ENCODE measurements around the gene B3GALT6.

DNA sequence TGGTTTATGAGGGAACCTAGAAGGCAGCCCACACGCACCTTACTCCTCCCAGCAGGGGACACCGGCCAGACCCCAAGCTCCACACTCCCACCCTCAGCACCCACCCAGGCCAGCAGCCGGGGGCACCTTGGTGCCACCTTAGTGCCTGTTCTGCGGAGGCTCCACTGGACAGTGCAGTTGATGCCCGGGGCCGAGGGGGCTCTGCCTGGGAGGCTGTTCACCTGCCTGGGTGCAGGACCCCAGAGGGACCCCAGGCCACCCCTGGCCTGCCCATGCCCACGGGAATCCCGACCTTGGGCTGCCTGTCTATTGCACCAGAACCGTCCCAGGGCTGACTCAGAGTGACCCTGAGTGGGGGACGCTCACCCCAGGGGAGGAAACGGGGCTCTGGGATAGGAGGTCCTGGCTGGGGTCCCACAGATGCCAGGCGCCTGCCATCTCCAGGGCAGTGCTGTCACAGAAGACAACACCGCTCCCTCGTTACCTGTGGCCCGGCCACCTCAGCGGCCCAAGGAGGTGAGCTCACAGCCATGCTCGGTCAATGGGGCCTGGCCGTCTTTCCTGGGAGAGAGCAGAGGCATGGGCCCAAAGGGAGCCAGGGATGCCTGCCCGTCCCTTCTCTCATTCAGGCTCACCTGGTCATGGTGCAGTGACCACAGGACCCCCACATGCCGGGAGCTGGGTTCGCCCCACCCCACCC, 48.9 kb downstream of the B3GALT6 start:
- TF ChIP-seq ZFP3 (tag by site-specific recombination; IDR thresholded peaks at IDR 0.05; ENCODE audit: low read depth) (no peak), ZNF140 (tag by site-specific recombination; IDR thresholded peaks at IDR 0.05) (no peak), TRIM28 (IDR thresholded peaks at IDR 0.05; ENCODE audit: borderline replicate concordance, low read length) (no peak), ZNF121 (tag by site-specific recombination; IDR thresholded peaks at IDR 0.05) (no peak), ZNF274 (IDR thresholded peaks at IDR 0.05; ENCODE audit: low read length) (no peak), ZNF274 (tag by site-specific recombination; IDR thresholded peaks at IDR 0.05; ENCODE audit: borderline replicate concordance) (no peak)
- TF ChIP-seq, protein P1, sequence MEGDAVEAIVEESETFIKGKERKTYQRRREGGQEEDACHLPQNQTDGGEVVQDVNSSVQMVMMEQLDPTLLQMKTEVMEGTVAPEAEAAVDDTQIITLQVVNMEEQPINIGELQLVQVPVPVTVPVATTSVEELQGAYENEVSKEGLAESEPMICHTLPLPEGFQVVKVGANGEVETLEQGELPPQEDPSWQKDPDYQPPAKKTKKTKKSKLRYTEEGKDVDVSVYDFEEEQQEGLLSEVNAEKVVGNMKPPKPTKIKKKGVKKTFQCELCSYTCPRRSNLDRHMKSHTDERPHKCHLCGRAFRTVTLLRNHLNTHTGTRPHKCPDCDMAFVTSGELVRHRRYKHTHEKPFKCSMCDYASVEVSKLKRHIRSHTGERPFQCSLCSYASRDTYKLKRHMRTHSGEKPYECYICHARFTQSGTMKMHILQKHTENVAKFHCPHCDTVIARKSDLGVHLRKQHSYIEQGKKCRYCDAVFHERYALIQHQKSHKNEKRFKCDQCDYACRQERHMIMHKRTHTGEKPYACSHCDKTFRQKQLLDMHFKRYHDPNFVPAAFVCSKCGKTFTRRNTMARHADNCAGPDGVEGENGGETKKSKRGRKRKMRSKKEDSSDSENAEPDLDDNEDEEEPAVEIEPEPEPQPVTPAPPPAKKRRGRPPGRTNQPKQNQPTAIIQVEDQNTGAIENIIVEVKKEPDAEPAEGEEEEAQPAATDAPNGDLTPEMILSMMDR (tag by site-specific recombination; IDR thresholded peaks at IDR 0.05): no peak
